HG03066 (cell line): Measurements from ENCODE around the gene ADM2.

Experiments used
- ATAC-seq: cut with Tn5 transposase; IDR thresholded peaks from one replicate; pipeline ENCODE4 v1.9.1; 2021; ENCODE audit warnings: low read depth; ENCODE audit not compliant: unreplicated experiment

Gene ADM2

GRCh38 chr22:50467341-50467740 is 14.0 kb upstream of the ADM2 start:
- ATAC-seq, result no peak

- ATAC-seq, result no peak
Measured at GRCh38 chr22:50467773-50468440, 13.4 kb upstream of the ADM2 start.

- no peak for ATAC-seq
Measured at GRCh38 chr22:50468626-50469025, 12.7 kb upstream of the ADM2 start.

- ATAC-seq, result peak; percentile 60
Measured at GRCh38 chr22:50469377-50470305, 11.7 kb upstream of the ADM2 start.

- ATAC-seq, result no peak
Measured at GRCh38 chr22:50470491-50470890, 10.9 kb upstream of the ADM2 start.

GRCh38 chr22:50471197-50471847 is 10.0 kb upstream of the ADM2 start:
- no peak for ATAC-seq

- no peak for ATAC-seq
Measured at GRCh38 chr22:50471962-50472361, 9.4 kb upstream of the ADM2 start.

- ATAC-seq, result no peak
Measured at GRCh38 chr22:50473088-50473487, 8.3 kb upstream of the ADM2 start.

- ATAC-seq, result no peak
Measured at GRCh38 chr22:50473855-50474671, 7.3 kb upstream of the ADM2 start.

- ATAC-seq, result peak; percentile 58
Measured at GRCh38 chr22:50474710-50475651, 6.4 kb upstream of the ADM2 start, which contains the start of gene SBF1. Gene SBF1 (minus strand): TSS chr22:50475035. CDS start chr22:50474840, 195 bp downstream.

GRCh38 chr22:50475652-50476002 is 5.7 kb upstream of the ADM2 start:
- ATAC-seq, result no peak

GRCh38 chr22:50476868-50477267 is 4.5 kb upstream of the ADM2 start:
- no peak for ATAC-seq

- no peak for ATAC-seq
Measured at GRCh38 chr22:50477923-50478322, 3.4 kb upstream of the ADM2 start.

- no peak for ATAC-seq
Measured at GRCh38 chr22:50479721-50480120, 1.6 kb upstream of the ADM2 start.

- no peak for ATAC-seq
Measured at GRCh38 chr22:50481045-50481439, 301 bp upstream of the ADM2 start.

- ATAC-seq, result no peak
Measured at GRCh38 chr22:50482107-50483074, 1.0 kb downstream of the ADM2 start.

- ATAC-seq, result no peak
Measured at GRCh38 chr22:50483106-50483505, 1.8 kb downstream of the ADM2 start.

- ATAC-seq, result no peak
Measured at GRCh38 chr22:50483556-50483955, 2.2 kb downstream of the ADM2 start.
